GM23248 (cell line): Measurements from ENCODE around the gene MDK. TPM values are rescaled to one million over a fixed set of nuclear protein-coding genes. Genes with fewer than 3 reads are reported as not detected.

ENCODE experiments used
- DNase-seq: peaks from one replicate; pipeline ENCODE4 v3.0.0-alpha.2; 2015
- H2AFZ ChIP-seq: fragments of 200-600 bp; sonication (generic); 2 replicates; pipeline ENCODE4 v1.6.1; 2016; ENCODE audit warnings: antibody characterized with exemption
- H3F3A ChIP-seq: fragments of 200-600 bp; sonication (generic); 2 replicates; pipeline ENCODE4 v1.6.1; 2016; ENCODE audit warnings: mild to moderate bottlenecking, antibody characterized with exemption, mixed run types; ENCODE audit not compliant: insufficient read depth
- H3K27ac ChIP-seq: fragments of 200-600 bp; sonication (generic); 2 replicates; pipeline ENCODE4 v1.5.1; 2016; ENCODE audit warnings: mild to moderate bottlenecking
- H3K27me3 ChIP-seq: fragments of 200-600 bp; sonication (generic); replicated peaks from 2 replicates; pipeline ENCODE4 v1.6.1; 2016; ENCODE audit warnings: mild to moderate bottlenecking; ENCODE audit not compliant: insufficient read depth
- H3K36me3 ChIP-seq: fragments of 200-600 bp; sonication (generic); 2 replicates; pipeline ENCODE4 v1.6.1; 2016; ENCODE audit warnings: low read depth, mild to moderate bottlenecking
- H3K4me1 ChIP-seq: fragments of 200-600 bp; sonication (generic); 2 replicates; pipeline ENCODE4 v1.6.1; 2016; ENCODE audit warnings: mild to moderate bottlenecking; ENCODE audit not compliant: insufficient read depth
- H3K4me2 ChIP-seq: fragments of 200-600 bp; sonication (generic); one replicate; pipeline ENCODE4 v1.6.1; 2016; ENCODE audit warnings: mild to moderate bottlenecking; ENCODE audit not compliant: unreplicated experiment
- H3K4me3 ChIP-seq: fragments of 200-600 bp; sonication (generic); 2 replicates; pipeline ENCODE4 v1.5.1; 2016; ENCODE audit warnings: mild to moderate bottlenecking
- H3K79me2 ChIP-seq: fragments of 200-600 bp; sonication (generic); 2 replicates; pipeline ENCODE4 v1.6.1; 2016; ENCODE audit warnings: mild to moderate bottlenecking; ENCODE audit not compliant: insufficient read depth
- H3K9ac ChIP-seq: fragments of 200-600 bp; sonication (generic); 2 replicates; pipeline ENCODE4 v1.6.1; 2016; ENCODE audit warnings: mild to moderate bottlenecking
- H3K9me2 ChIP-seq: fragments of 200-600 bp; sonication (generic); 2 replicates; pipeline ENCODE4 v1.6.1; 2016; ENCODE audit warnings: mixed run types, mild to moderate bottlenecking, moderate library complexity; ENCODE audit not compliant: insufficient read depth
- H3K9me3 ChIP-seq: fragments of 200-600 bp; sonication (generic); one replicate; pipeline ENCODE4 v1.6.1; 2017; ENCODE audit warnings: low read depth
- H4K20me1 ChIP-seq: fragments of 200-600 bp; sonication (generic); 2 replicates; pipeline ENCODE4 v1.6.0; 2016; ENCODE audit not compliant: insufficient read depth
- EZH2 ChIP-seq: fragments of 200-600 bp; sonication (generic); IDR thresholded peaks from 2 replicates; pipeline ENCODE4 v1.6.1; 2018; ENCODE audit warnings: antibody characterized with exemption, mild to moderate bottlenecking; ENCODE audit not compliant: insufficient read depth, poor library complexity, severe bottlenecking
- EZH2phosphoT487 ChIP-seq: fragments of 200-600 bp; sonication (generic); IDR thresholded peaks from 2 replicates; pipeline ENCODE4 v1.6.1; 2018; ENCODE audit warnings: antibody characterized with exemption, moderate library complexity, mild to moderate bottlenecking, low read depth; ENCODE audit not compliant: insufficient read depth
- WGBS, 2 experiments: methylation state at CpG; one replicate each; pipeline ENCODE4 v1.1.6; 2015 to 2017; ENCODE audit warnings: low lambda C conversion rate in 2 of 2, low coverage in 1 of 2; ENCODE audit errors: missing lambda C conversion rate in 2 of 2; 5-methylcytosine and 5-hydroxymethylcytosine counted together
- in situ Hi-C: fragments of 300-500 bp; cut with MboI; formaldehyde crosslinking; loops from 2 replicates; pipeline ENCODE4 v1.15.0; 2020
- polyA plus RNA-seq: library from polyadenylated mRNA; unstranded; fragments of >200 nt; fragmentation: Nextera tagmentation; extraction: Ambion mirVana; gene quantifications from 2 replicates; pipeline ENCODE4 v1.2.1, GENCODE V29; 2016
- total RNA-seq: library from RNA; depleted of rRNA; stranded (reverse); fragments of >200 nt; shearing (Covaris generic); gene quantifications from 2 replicates; pipeline ENCODE4 v1.2.3, GENCODE V29; 2014

MDK gene
- total and polyA plus RNA-seq, 2 experiments from 2014 or later, result 10.7 to 31.5 TPM

DNA sequence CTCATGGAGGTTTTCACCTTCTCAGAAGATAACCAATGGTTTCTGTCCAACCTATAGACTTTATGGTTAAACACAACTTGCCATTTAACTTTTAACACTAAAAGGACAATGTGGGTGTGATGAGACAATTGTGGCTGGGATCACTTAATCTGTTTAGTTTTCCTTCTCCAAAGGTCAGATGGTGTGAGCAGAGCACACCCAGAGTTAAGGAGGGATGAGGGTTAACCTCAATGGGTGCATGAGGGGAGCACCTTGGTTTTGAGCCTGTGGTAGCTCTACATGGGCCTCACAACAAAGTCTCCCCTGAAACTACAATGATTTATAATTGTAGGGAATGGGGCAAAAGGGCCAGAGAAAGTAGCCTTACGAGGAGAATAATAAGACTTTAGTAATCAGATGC lies 39.0 kb downstream of the MDK start:
- H3K9me2 ChIP-seq, result no peaks in the 10 kb centered on the region
- TF ChIP-seq EZH2 (no peak), EZH2phosphoT487 (no peak)
- H3K27ac ChIP-seq, result no peak overlapping the region
- H3K79me2 ChIP-seq, result no peaks in the 10 kb centered on the region
- H3F3A ChIP-seq, result no peaks in the 10 kb centered on the region
- WGBS, 2 experiments, result 94 to 100% methylated on average over 1 of the region's 1 CpG
- no peak overlapping the region for H3K4me2 ChIP-seq
- no peak overlapping the region for H2AFZ ChIP-seq
- H3K9me3 ChIP-seq, result no peaks in the 10 kb centered on the region
- in situ Hi-C loops, result no loop called here
- no peak overlapping the region for H3K9ac ChIP-seq
- H3K4me1 ChIP-seq, result no peaks in the 10 kb centered on the region
- H4K20me1 ChIP-seq, result no peaks in the 10 kb centered on the region
- H3K36me3 ChIP-seq, result peaks cover 5% of the 10 kb centered on the region; the same call in 1 of the 2 replicates
- H3K4me3 ChIP-seq, result no peak overlapping the region
- H3K27me3 ChIP-seq, result no peaks in the 10 kb centered on the region
- no peak for DNase-seq

DNA sequence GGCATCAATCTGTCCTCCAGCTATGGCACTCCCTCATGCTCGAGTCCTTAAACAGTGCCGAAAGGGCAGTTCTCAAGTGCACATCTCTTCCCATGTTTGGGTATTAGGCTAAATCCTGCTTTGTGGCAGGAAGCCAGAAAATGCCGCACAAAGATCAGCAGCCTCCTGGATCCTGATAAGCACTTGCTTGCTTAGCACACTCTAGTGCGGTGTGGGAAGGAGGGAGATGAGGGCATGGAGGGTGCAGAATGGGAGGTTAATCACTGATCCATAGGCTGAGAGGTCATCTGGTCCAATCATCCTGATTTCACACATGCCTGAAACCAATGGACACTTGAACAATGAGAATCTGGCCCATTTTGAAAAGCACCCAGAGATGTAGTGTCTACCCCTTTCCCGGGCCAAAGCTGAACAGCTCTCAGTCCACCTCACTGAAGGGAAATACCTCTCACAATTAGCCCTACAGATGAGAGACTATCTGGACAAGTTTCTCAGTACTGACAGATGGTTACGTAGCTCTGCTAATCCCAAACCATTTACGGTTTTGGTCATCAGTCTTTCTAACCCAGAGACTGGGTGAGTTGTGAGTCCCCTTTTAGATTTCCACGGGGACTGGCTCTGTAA lies 39.9 kb downstream of the MDK start:
- Histone ChIP-seq H3K4me2 (no peak overlapping the region), H3K9me2 (no peaks in the 10 kb centered on the region), H3K9ac (no peak overlapping the region), H3K36me3 (peaks cover 5% of the 10 kb centered on the region; the same call in 1 of the 2 replicates), H3K9me3 (no peaks in the 10 kb centered on the region), H2AFZ (no peak overlapping the region), H4K20me1 (no peaks in the 10 kb centered on the region), H3K79me2 (no peaks in the 10 kb centered on the region), H3K27me3 (no peaks in the 10 kb centered on the region), H3K4me1 (no peaks in the 10 kb centered on the region), H3F3A (no peaks in the 10 kb centered on the region), H3K27ac (no peak overlapping the region), H3K4me3 (no peak overlapping the region)
- in situ Hi-C loops, result no loop called here
- no peak for DNase-seq
- TF ChIP-seq EZH2 (no peak), EZH2phosphoT487 (no peak)
- WGBS, 2 experiments, result 96 to 99% methylated on average over 8 of the region's 8 CpGs

DNA sequence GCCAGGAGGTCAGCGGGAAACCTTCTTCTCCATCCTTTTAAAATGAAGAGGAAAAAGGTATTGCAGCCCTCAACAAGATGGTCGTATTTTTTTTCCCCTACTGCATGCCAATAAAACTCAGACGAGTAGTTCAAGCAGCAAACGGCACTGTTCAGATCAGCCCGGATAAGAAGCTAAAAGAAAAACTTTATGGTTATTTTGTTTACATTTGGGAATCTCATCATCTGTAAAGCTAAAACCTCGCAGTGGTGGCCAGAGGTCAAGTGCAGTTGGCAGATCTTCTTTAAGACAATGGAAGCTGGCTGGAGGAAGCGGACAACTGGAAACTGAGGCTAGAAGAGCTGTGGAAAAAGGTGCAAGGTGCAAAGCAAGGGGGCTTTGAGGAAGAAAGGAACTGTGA lies 41.1 kb downstream of the MDK start:
- in situ Hi-C loops, result no loop called here
- H3K4me1 ChIP-seq, result no peaks in the 10 kb centered on the region
- no peak overlapping the region for H2AFZ ChIP-seq
- H3K9ac ChIP-seq, result no peak overlapping the region
- H3K9me2 ChIP-seq, result no peaks in the 10 kb centered on the region
- no peak overlapping the region for H3K4me3 ChIP-seq
- no peak overlapping the region for H3K27ac ChIP-seq
- WGBS, 2 experiments, result 96 to 97% methylated on average over 7 of the region's 7 CpGs
- no peaks in the 10 kb centered on the region for H4K20me1 ChIP-seq
- no peaks in the 10 kb centered on the region for H3F3A ChIP-seq
- DNase-seq, result no peak
- TF ChIP-seq EZH2, result no peak
- no peak for TF ChIP-seq EZH2phosphoT487
- H3K4me2 ChIP-seq, result no peak overlapping the region
- H3K9me3 ChIP-seq, result no peaks in the 10 kb centered on the region
- peaks cover 2% of the 10 kb centered on the region; the same call in 1 of the 2 replicates for H3K36me3 ChIP-seq
- H3K27me3 ChIP-seq, result no peaks in the 10 kb centered on the region
- H3K79me2 ChIP-seq, result no peaks in the 10 kb centered on the region

DNA sequence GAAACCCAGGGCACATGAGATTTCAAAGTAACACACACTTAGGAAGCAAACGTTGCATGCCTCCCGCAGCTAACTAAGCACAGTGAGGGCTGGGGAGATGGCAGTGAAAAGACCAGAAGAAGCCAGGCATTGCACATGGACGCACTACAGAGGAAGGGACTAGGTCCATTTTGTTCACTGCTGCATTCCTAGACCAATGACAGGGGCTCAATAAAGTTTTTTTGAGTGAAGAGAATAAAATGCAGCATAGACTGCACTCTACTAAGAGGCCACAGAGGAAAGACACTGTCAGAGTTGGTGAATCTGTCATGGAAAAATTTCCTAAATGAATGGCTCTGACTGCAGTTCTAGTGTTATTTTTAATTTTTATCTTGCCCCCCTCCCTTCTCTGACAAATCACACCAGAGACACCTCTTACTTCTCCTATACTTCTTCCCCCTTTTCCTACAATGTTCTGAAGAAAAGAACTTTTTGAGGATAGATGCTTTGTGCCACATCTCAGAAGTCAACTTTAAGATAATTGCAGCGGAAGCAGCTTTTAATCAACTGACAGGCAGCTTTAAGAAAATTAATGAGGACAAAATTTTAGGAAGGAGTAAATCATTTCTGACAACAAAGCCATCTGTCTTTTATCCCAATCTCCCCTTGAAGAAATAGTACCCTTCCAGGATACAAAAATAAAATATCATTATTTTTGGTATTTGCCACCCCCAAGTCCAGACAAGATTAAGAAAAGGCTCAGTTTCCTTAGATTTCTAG lies 44.9 kb downstream of the MDK start:
- H3K27me3 ChIP-seq, result no peaks in the 10 kb centered on the region
- DNase-seq, result no peak
- H3K4me3 ChIP-seq, result no peak overlapping the region
- H3K36me3 ChIP-seq, result peaks cover 5% of the 10 kb centered on the region; the same call in 1 of the 2 replicates
- 88 to 90% methylated on average over 4 of the region's 4 CpGs for WGBS, 2 experiments
- H3K9me2 ChIP-seq, result no peaks in the 10 kb centered on the region
- H3K27ac ChIP-seq, result no peak overlapping the region
- H3K9me3 ChIP-seq, result no peaks in the 10 kb centered on the region
- H3F3A ChIP-seq, result 0 out of 2 replicates have a peak, but pooled peaks cover 3% of the 10 kb centered on the region
- TF ChIP-seq EZH2 (no peak), EZH2phosphoT487 (no peak)
- no peak overlapping the region for H2AFZ ChIP-seq
- H3K79me2 ChIP-seq, result no peaks in the 10 kb centered on the region
- H4K20me1 ChIP-seq, result no peaks in the 10 kb centered on the region
- no peak overlapping the region for H3K9ac ChIP-seq
- in situ Hi-C loops, result no loop called here
- H3K4me1 ChIP-seq, result no peaks in the 10 kb centered on the region
- no peak overlapping the region for H3K4me2 ChIP-seq
